NCI-H345 treated with DMSO at 0.1 percent for 48 hours (cell line): Measurements from ENCODE around the gene RAB9A.
A peak's percentile ranks its signal among the peaks of the same experiment; 100 is the strongest.

Source experiments
- DNase-seq: peaks from one replicate; lab custom pipeline; 2025; ENCODE audit not compliant: unreplicated experiment; lab: John Stamatoyannopoulos, UW

The RAB9A gene

DNA sequence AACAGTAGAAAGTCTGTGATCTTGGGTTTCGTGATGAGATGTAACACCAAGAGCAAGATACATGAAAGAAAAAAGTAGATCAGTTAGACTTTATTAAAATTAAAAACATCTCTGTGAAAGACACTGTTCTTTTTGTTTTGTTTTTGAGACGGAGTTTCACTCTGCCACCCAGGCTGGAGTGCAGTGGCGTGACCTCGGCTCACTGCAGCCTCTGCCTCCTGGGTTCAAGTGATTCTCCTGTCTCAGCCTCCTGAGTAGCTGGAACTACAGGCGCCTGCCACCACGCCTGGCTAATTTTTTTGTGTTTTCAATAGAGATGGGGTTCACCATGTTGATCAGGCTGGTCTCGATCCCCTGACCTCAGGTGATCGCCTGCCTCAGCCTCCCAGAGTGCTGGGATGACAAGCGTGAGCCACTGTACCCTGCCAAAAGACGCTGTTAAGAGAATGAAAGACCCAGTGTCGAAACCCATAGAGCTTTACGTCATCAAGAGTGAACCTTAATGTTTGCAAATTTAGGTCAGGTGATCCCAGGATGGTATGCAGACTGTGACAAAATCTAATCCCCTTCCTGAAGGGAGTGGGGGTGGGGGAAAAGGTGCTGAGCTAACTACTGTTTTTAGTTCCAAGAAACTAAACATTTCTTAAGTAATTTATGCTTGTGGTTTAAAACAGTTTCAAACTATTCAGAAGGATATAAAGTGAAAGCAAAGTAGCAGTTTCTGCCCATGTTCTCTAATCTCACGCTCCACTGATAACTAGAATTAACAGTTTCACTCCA lies 53.7 kb downstream of the RAB9A start:
- no peak for DNase-seq

DNA sequence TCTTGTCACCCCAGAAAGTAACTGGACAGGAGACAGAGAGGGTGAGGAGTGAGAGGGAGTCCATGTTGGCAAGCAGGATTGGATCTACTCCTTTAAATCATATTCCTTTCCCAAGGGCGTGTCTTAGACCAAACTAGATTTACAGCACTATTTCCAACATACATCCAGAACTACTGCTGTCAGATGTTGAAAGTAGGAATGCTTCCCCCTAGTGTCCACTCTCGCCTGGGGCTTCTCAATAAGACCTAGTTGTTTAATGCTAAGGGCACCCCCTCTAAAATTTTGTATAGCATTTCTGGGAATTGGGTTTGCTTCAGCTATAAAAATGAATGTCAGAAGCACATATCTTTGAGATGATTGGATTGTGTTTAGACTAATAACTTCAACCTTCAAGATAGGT lies 58.9 kb downstream of the RAB9A start:
- no peak for DNase-seq

DNA sequence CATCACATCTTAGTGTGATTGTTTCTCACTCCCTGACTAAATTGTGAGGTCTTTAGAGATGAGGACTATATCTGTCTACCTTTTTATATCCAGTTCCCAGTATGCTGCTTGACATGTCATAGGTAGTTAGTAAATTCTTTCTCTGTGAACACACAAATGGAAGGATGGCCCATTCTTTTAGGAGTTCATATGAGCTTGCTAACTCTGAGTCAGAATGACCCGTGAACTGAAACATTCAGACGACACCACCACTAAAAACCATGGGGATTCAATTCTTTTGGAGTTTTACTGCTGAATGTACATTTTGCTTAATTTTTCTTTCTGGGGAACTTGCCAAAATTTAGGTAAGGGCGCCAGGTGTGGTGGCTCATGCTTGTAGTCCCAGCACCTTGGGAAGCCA lies 59.6 kb downstream of the RAB9A start:
- no peak for DNase-seq

DNA sequence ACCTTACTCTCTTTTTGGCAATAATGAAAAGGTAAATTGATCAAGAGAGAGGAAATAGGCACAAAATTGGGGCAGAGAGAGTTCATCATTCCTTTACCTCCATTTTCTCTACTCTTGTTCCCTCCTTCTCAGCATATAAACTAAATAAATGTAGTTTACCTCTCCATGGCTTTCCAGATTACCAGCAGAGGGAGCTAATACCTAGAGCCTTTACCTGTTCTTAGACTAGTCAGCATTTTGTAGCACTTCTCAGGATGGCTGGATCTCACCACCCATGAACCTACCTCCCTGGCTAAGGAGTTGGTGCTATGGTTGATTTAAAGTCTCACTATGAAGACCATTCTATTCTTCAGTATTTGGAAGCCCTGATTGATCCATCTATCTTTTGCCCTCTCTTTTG lies 61.3 kb downstream of the RAB9A start:
- peak; percentile 24 for DNase-seq

DNA sequence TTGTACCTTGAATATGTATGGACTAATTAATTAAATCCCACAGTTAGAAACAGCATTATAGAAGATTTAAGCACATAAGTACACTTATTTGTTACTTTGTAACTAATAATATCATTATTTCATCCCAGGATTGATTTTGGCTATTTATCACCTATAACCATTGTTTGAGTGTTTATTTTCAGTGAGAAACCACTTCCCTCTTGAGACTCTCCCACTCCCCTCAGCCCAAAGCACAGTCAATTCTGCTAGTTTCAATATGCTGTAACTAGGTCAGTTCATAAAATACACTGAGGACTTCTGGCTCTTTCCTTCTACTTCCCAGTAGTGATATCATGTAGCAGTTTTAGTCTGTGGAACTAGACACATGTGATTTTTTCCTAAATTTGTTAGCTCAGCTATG lies 61.9 kb downstream of the RAB9A start:
- DNase-seq: no peak

DNA sequence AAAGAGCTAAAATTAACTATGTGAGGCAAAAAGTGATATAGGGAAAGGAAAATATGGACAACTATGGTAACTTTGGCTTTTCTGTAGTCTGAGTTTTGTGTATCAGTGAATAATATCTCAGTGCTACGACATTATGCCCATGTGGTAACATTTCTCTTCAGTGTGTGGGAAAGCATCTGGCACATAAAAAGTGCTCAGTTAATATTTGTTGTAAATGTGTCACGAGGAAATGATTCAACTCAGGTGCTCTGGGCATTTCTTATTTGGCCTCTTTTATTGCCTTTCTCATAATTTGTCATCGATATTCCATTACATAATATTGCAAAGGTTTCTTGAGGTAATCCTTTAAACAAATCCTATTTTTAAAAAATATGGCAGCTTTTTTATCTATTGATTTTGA lies 63.2 kb downstream of the RAB9A start:
- DNase-seq: no peak

DNA sequence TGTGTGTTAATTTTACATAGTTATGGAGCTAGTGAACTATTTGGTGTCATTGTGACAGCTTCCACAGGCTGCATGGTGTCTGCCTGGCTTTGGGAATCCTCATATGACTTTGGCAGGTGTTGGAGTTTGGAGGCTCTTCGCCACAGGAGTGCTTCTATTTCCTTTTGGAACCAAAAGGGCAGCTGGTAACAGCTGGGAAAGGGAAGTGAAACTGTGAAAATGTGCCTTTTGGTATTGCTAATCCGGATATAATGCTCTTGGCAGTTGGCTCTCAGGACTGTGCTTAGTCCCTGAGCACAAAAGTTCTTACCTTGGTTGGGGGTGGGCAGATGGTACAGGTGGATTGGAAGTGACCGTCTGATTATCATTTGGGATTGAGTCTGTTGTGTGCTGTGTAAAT lies 63.7 kb downstream of the RAB9A start:
- no peak for DNase-seq

DNA sequence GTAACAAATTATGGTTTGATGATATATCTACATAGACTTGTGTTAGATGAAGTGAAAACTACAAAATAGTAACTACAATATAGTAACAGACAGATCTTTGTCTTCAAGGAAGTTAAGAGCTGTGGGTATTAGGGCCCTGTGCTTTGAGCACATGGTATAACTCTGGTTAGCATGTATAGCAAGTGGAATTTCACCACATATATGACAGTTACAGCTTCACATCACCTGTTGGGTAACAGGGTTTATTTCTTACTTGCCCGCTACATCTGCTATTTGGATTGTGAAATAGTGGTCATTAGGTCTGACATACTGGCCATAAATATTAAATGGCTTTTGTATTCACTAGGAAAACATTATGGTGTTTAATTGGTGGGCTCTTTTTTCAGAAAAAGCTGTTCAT lies 65.8 kb downstream of the RAB9A start:
- no peak for DNase-seq

DNA sequence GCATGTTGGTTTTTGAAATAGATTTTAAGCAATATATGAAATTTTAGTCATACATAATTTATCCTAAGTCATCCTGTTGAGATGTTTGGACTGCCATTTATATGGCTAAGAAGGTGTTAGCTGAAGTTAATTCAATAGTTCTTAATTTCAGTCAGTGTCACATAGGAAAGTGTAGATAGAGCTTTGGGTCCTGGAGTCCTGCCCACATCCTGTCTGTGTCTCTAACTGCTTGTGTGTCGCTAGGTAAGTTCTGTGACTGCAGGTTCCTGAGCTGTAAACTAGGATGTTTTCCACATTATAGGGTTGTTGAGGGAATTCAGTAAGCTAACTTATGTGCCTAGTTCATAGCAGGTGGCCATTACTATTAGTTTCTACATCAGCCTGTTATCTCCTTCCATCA lies 66.3 kb downstream of the RAB9A start:
- no peak for DNase-seq

DNA sequence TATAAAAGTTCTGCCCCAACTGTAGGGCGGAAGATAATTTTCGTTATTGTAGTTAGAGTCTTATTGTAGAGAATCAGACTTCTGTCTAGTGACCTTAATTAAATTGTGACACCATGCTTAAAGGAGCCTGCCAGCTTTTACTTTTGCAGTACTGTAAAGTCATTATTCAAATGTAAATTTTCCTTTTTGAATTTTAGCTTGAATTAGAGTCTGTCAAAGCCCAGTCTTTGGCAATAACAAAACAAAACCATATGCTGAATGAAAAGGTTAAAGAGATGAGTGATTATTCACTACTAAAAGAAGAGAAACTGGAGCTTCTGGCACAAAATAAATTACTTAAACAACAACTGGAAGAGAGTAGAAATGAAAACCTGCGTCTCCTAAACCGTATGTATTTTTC lies 67.5 kb downstream of the RAB9A start:
- no peak for DNase-seq

DNA sequence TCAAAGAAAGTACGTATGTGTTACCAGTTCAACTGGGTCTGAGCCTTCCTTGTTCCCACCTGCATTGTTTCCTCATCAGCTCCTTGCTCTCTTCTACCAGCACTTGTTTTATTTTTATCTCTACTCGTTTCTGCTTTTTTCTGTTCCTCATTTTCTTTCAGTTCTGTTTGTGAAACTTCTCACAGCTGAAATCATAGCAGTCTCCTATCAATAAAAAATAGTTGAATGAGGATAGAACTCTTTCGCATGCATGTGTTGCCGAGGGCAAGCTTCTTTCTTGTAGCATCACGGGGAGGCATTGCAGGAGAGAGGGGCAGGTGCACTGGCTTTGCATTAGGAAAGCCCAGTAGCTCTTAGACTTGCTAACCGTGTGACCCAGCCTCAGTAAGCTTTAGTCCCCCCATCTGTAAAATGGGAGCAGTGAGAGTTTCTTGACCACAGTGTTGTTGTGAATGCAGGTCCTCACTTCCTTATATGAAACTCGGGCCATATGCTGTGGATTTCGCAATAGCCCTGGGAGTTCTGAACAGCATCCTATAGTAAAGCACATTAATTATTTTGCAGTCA lies 70.3 kb downstream of the RAB9A start:
- no peak for DNase-seq
